NCI-H82 treated with DMSO at 0.1 percent for 48 hours (cell line): ENCODE measurements around the gene TEX26.

Experiments
- DNase-seq: peaks from one replicate; lab custom pipeline; 2025; ENCODE audit not compliant: unreplicated experiment; lab: John Stamatoyannopoulos, UW

TEX26 gene

GRCh38 chr13:30974350-30974749 is 41.9 kb downstream of the TEX26 start:
- DNase-seq, result no peak

DNA sequence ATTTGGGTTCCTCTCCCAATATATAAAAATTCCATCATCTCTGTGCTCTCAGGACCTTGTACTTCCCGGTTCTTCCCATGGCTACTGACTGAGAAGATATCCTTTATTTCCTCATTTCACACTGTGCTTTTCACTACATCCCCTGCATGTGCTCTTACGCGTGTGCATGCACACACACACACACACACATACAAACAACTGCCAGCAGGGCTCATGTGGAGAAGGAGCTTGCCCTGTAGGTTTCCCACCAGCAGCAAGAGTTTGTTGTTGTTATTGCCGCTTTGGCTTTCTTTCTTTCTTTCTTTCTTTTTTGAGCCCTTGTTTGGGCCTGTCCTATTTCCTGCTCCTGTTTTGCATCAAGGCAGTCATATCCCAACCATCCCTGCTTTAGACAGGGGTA is 43.6 kb downstream of the TEX26 start:
- DNase-seq, result no peak

DNA sequence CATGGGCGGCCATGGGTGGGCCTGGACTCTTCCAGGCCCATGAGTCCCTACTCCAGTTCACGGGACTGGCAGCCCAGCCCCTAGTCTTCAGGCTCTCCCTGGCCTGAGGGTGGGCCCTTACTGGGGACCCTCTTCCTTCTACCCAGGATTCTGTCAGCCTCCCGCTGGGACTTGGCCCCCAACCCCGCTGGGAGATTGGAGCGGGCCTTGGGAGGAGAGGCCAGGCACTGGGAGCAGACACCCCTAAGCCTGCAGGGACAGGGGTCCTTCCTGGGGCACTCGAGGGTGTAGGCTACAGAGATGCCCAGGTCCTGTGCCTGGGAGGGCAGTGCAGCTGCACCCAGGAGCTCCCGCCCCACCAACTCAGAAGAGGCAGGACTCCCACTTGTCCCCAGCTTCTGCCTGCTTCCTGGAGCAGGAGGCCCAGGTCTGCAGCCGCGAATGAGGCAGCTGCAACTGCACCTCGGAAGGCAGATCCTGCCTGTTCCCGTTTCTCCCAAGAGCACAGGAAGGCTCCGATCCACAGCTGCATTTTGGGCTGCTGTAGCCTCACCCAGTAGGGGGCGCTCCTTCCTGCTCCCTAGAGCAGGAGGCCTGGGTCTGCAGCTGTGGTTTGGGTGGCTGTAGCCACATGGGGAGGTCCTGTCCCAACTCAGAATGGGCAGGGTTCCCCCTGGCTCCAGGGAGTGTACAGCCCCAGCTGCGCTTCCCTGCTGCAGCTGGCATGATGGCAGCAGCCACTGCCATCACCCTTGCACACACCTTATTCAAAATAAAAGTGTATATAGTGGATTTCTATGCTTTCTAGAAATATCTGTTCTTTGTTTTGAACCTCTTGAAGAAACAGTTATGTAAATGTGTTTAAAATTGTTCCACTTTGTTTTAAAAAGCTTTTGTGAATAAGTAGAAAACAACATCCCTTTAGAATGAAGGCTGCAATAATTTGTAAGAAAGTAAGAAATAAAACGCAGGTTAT is 46.8 kb downstream of the TEX26 start:
- peak; percentile 8 for DNase-seq

GRCh38 chr13:30982506-30982905 is 50.0 kb downstream of the TEX26 start:
- no peak for DNase-seq

DNA sequence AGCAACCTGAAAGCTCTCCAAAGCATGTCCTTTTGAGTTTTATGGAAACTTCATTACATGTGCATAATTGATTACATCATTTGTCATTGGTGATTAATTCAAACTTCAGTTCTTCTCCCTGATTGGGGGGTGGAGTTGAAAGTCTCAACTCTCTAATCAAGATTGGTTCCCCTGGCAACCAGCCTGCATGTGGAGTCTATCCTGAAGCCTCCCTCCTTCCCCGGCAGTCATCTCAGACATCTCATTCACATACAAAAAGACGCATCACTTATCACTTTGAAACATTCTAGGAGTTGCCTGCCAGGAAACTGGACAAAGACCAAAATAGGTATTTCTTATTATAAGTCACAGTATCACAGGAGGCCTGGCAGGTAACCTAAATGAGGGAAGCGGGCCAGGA is 50.5 kb downstream of the TEX26 start:
- DNase-seq, result no peak

GRCh38 chr13:30983431-30983830 is 51.0 kb downstream of the TEX26 start:
- DNase-seq, result no peak

DNA sequence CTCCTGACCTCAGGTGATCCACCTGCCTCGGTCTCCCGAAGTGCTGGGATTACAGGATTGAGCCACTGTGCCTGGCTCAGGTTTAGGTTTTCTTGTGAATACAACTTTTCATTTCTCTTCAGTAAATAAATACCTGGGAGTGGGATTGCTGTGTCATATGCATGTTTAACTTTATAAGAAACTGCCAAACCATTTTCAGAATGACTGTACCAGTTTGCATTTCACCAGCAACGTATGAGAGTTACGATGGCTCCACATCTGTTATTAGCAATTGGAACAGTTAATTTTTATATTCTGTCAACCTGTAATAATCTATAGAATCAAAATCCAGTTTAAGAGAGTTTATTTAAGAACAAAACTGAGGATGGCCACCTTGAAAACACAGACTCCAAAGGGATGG is 52.2 kb downstream of the TEX26 start:
- DNase-seq, result no peak

- DNase-seq, result no peak
These were observed 53.3 kb downstream of the TEX26 start for GRCh38 chr13:30985637-30986205.

GRCh38 chr13:30991184-30991583 is 58.7 kb downstream of the TEX26 start:
- no peak for DNase-seq

- no peak for DNase-seq
These were observed 59.5 kb downstream of the TEX26 start for GRCh38 chr13:30991922-30992321.

DNA sequence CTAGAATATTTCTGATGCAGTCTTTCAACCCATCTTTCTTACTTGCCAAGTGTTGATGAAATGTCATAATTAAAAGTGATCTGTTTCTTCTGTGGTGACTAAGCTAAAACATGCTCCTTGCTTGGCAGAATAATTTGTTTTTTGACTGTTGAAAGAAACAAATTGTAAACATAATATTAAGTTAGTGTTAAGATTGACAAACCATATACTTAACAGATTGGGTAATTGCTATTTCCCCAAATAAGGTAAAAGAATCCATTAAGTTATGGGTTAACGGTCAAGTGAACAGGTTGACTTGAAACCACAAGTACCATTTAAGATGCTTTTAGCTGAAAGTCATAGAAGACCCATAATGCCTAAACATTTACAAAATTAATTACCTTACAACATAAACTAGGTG is 62.9 kb downstream of the TEX26 start:
- DNase-seq, result no peak

DNA sequence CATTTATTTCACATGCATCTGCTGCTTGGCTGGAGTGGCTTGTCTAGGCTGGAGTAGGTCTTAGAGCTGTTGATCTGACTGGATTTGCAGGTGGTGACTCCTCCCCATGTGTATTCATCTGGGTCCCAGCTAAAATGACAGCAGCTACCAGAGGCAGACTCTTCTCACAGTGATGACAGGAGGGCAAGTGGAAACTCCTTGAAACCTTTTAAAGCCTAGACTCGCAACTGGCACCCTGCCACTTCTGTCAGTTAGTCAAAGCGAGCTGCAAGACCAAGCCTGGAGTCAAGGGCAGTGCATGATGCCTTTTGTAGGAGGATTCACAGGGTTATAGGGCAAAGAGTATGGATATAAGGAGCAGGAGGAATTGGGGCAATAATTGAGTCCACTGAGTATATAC is 65.2 kb downstream of the TEX26 start:
- DNase-seq, result no peak

GRCh38 chr13:30998136-30999088 is 66.0 kb downstream of the TEX26 start:
- DNase-seq, result no peak

DNA sequence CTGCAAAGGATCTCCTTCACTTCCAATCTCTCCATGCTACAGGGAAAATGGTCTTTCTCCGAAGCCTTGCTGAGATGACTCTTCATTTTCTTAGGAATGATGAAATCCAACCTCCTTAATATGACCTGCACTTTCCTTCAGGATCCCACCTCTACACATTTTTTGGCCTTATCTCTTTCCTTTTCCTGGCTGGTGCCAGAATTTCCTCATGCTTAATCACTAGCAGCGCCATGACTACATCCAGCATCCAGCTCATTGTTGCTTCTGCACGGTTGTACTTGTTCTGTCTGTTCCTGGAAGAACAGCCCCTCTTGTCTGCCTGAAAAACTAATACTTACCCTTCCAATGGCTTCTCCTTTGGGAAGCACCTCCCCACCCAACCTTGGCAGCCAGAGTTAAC is 68.4 kb downstream of the TEX26 start:
- DNase-seq, result no peak

DNA sequence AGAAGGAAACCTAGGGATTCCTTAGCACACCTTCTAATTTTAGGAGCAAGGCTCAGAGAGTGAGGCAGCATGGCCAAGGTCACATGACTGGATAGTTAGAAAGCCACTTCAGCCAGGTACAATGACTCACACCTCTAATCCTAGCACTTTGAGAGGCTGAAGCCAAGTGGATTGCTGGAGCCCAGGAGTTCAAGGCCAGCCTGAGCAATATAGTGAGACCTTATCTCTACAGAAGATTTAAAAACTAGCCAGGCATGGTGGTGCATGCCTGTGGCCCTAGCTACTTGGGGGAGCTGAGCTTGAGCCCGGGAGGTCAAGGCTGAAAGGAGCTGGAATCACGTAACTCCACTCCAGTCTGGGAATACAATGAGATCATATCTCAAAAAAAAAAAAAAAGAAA is 69.2 kb downstream of the TEX26 start:
- DNase-seq, result no peak

- no peak for DNase-seq
These were observed 72.6 kb downstream of the TEX26 start for GRCh38 chr13:31005066-31005465.

DNA sequence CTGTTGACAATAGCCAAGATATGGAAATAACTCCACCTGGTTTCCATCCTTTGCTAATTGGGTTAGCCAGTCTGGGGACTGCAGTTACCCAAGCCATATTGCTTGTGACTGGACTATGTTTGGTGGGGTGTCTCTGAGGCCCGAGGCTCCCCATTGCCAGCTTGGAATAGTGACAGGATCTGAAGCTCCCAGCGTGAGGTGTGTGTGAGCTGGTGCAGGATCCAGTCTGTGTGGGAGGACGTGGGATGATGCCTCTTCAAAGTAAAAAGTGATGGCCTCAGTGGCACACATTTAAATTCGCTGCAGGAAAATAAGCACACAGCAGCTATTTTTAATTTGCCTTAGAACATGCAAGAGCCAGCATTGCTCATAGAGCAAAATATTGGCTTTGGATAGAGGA is 75.0 kb downstream of the TEX26 start:
- no peak for DNase-seq

- no peak for DNase-seq
These were observed 76.1 kb downstream of the TEX26 start for GRCh38 chr13:31008400-31009115.

DNA sequence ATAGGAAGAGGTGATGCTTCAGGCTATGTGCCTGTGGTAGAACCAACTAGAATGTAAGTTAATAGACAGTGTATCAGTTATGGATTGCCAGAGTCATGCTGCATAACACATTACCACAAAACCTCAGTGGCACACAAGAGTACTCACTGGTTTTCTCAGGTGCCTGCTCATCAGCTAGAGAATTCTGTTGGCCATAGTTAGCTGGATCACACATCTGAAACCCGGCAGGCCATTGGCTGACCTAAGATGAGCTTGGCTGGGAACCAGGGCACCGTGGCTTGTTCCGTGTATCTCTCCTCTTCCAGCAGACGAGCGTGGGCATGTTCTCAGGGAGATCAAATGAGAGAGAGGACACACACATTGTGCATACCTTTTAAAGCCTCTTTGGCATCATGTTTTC is 76.7 kb downstream of the TEX26 start:
- DNase-seq, result no peak

DNA sequence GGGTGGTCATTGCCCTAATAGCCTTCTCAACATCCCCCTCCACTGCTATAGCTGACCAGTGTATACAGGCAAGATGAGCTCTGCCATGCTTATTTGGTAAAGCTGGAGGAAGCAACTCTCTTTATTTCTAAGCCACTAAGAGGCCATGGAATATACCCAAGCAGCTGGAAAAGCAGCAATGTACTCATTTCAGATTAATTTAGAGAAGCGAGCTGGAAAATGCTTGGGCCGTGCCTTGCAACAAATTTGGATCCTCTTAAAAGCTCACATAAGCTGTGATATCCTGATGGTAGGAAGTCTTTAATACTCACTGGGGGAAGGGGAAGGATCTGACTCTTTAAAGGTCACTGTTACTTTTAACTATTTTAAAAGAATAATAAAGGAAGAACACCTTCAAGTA is 77.8 kb downstream of the TEX26 start:
- DNase-seq, result no peak
